K562 (cell line): ENCODE measurements around the gene OR2T8. TPM values are rescaled to one million over a fixed set of nuclear protein-coding genes. Genes with fewer than 3 reads are reported as not detected.

Source experiments
- BCOR ChIP-seq: fragments of 450-650 bp; IDR thresholded peaks from 2 replicates; pipeline ENCODE4 v1.6.1; 2016
- CBX3 ChIP-seq, 2 experiments: IDR thresholded peaks; 1 replicate in 1 of 2; 2 replicates in 1 of 2; pipeline ENCODE4 v1.6.1; 2012; ENCODE audit warnings: inconsistent platforms in 2 of 2, low read length in 2 of 2, borderline replicate concordance in 1 of 2, control low read depth in 1 of 2
- EZH2 ChIP-seq: IDR thresholded peaks from 2 replicates; pipeline ENCODE4 v1.6.1; 2012; ENCODE audit warnings: low read depth, mild to moderate bottlenecking, inconsistent platforms, low read length, borderline replicate concordance
- GABPB1 ChIP-seq: sonication (generic); formaldehyde crosslinking; IDR thresholded peaks from 2 replicates; pipeline ENCODE4 v1.8.0; 2022; ENCODE audit warnings: mild to moderate bottlenecking, missing genetic modification reagents
- HDAC8 ChIP-seq: fragments of 450-650 bp; IDR thresholded peaks from 2 replicates; pipeline ENCODE4 v1.6.1; 2016; ENCODE audit warnings: mild to moderate bottlenecking, missing genetic modification characterization, moderate library complexity, missing compliant biosample characterization
- KAT8 ChIP-seq: fragments of 450-650 bp; IDR thresholded peaks from 2 replicates; pipeline ENCODE4 v1.6.1; 2016; ENCODE audit warnings: low read depth, mild to moderate bottlenecking
- KLF1 ChIP-seq: fragments of 450-650 bp; IDR thresholded peaks from 2 replicates; pipeline ENCODE4 v1.6.1; 2016; ENCODE audit warnings: missing genetic modification characterization, missing compliant biosample characterization
- L3MBTL2 ChIP-seq: fragments of 450-650 bp; IDR thresholded peaks from 2 replicates; pipeline ENCODE4 v1.6.1; 2016; ENCODE audit warnings: mild to moderate bottlenecking, moderate library complexity
- MEIS2 ChIP-seq: fragments of 450-650 bp; IDR thresholded peaks from 2 replicates; pipeline ENCODE4 v1.6.1; 2014; ENCODE audit warnings: mild to moderate bottlenecking; ENCODE audit not compliant: partially characterized antibody
- NFIX ChIP-seq: fragments of 250-450 bp; sonication (Bioruptor Pico); IDR thresholded peaks from 2 replicates; pipeline ENCODE4 v1.4.0; 2020; ENCODE audit warnings: low read depth, mild to moderate bottlenecking, moderate library complexity
- OTX1 ChIP-seq: fragments of 450-650 bp; formaldehyde crosslinking; IDR thresholded peaks from 2 replicates; pipeline ENCODE4 v1.4.0; 2022; ENCODE audit warnings: mild to moderate bottlenecking
- POLR2H ChIP-seq: IDR thresholded peaks from 2 replicates; pipeline ENCODE4 v1.6.1; 2016; ENCODE audit warnings: missing genetic modification characterization, low read depth, mild to moderate bottlenecking, control low read depth, missing compliant biosample characterization, moderate library complexity
- SIN3A ChIP-seq, 2 experiments: fragments of 150-350 bp in 1 of 2; IDR thresholded peaks; 2 replicates each; pipeline ENCODE4 v1.6.1; 2011 to 2016; ENCODE audit warnings: borderline replicate concordance in 2 of 2, low read depth in 2 of 2, low read length in 2 of 2, mild to moderate bottlenecking in 2 of 2, moderate library complexity in 2 of 2; ENCODE audit not compliant: control insufficient read depth in 1 of 2
- SMARCA4 ChIP-seq: fragments of 450-650 bp; IDR thresholded peaks from 2 replicates; pipeline ENCODE4 v1.6.1; 2016
- SRSF3 ChIP-seq: fragments of 200-400 bp; formaldehyde crosslinking; IDR thresholded peaks from 2 replicates; pipeline ENCODE4 v1.6.1; 2016; ENCODE audit warnings: mild to moderate bottlenecking, low read length, moderate library complexity; ENCODE audit not compliant: insufficient read depth
- TCFL5 ChIP-seq: fragments of 250-450 bp; sonication (Bioruptor Pico); conservative IDR thresholded peaks from 2 replicates; pipeline ENCODE4 v1.6.1; 2021; ENCODE audit warnings: mild to moderate bottlenecking, moderate library complexity, matching md5 sums
- TRIM24 ChIP-seq, 2 experiments: fragments of 450-650 bp; IDR thresholded peaks; 2 replicates each; pipeline ENCODE4 v1.6.1; 2016
- ZNF134 ChIP-seq: fragments of 250-450 bp; sonication (Bioruptor Pico); conservative IDR thresholded peaks from 2 replicates; pipeline ENCODE4 v1.4.0; 2020
- ZNF76 ChIP-seq: fragments of 250-450 bp; sonication (Bioruptor Pico); IDR thresholded peaks from 2 replicates; pipeline ENCODE4 v1.4.0; 2020; ENCODE audit warnings: mild to moderate bottlenecking, moderate library complexity, borderline replicate concordance
- polyA plus RNA-seq, 8 experiments: library from polyadenylated mRNA; depleted of rRNA in 4 of 8; stranded (reverse) in 5 of 8; unstranded in 3 of 8; fragments of >200 nt; fragmentation: Nextera tagmentation in 2 of 8; fragmentation: Illumina TruSeq in 1 of 8; extraction: Ambion mirVana in 2 of 8; extraction: Trizol in 1 of 8; gene quantifications; 2 replicates each; pipeline versions ENCODE4 v1.2.1 to v1.2.3, GENCODE V29; 2011 to 2014; ENCODE audit warnings: inconsistent platforms in 1 of 8, missing spikeins in 1 of 8
- total RNA-seq, 7 experiments: library from RNA; depleted of rRNA in 6 of 7; stranded (reverse); fragments of >200 nt in 6 of 7; fragmentation: Illumina TruSeq in 2 of 7; extraction: Trizol in 2 of 7; gene quantifications; 2 replicates each; pipeline versions ENCODE4 v1.2.1 to v1.2.3, GENCODE V29; 2011 to 2021; ENCODE audit warnings: low replicate concordance in 1 of 7
- TF ChIP-seq, protein P1 (sequence below): fragments of 450-650 bp; formaldehyde crosslinking; IDR thresholded peaks from 2 replicates; pipeline ENCODE4 v1.4.0; 2020; ENCODE audit warnings: mild to moderate bottlenecking, moderate library complexity
- TF ChIP-seq, protein P2 (sequence below): fragments of 250-450 bp; sonication (Bioruptor Pico); IDR thresholded peaks from 2 replicates; pipeline ENCODE4 v1.5.0; 2020; ENCODE audit warnings: mild to moderate bottlenecking
- TF ChIP-seq, protein P3 (sequence below), 3 experiments: fragments of 200-800 bp in 1 of 3; sonication (Bioruptor generic) in 1 of 3; sonication (generic) in 1 of 3; formaldehyde crosslinking in 1 of 3; IDR thresholded peaks; 2 replicates each; pipeline versions ENCODE4 v1.6.1 to v1.8.0; 2016 to 2022; ENCODE audit warnings: mild to moderate bottlenecking in 2 of 3, missing compliant biosample characterization in 2 of 3, missing genetic modification characterization in 2 of 3, missing genetic modification reagents in 1 of 3
- TF ChIP-seq, protein P4 (sequence below): fragments of 250-450 bp; sonication (Bioruptor Pico); IDR thresholded peaks from 2 replicates; pipeline ENCODE4 v1.8.0; 2021; ENCODE audit warnings: borderline replicate concordance, mild to moderate bottlenecking, moderate library complexity; ENCODE audit not compliant: poor library complexity, severe bottlenecking
- TF ChIP-seq, protein P5 (sequence below): sonication (generic); IDR thresholded peaks from 2 replicates; pipeline ENCODE4 v1.6.1; 2016

Gene OR2T8
- total and polyA plus RNA-seq, 9 of the 15 experiments (the other 6 are each of a cell fraction or from before 2014, with no cell fraction given): 0.08 to 0.46 (median 0.31) TPM; not detected in 3

DNA sequence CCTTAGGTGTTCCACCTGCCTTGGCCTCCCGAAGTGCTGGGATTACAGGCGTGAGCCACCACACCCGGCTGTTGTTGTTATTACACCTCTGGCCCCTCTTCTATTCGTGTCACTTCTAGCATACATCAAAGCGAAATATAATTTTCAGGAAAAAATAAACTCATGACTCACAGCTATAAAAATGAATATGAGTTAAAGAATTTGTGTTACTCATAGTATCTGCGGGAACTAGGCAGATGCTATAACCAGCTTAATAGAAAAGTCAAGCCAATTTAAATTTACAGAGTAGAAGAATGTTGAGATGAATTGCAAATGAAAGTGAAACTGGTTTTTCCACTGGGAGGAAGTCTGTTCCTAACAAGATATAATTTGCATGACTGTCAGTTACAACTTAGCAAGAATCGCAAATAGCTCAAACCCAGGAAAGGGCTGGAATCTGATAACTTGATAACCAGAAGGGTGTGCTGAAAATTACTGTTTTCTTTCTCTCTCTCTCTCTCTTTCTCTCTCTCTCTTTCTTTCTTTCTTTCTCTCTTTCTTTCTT, 13.5 kb upstream of the OR2T8 start (continued):
- no peak for TF ChIP-seq EZH2
- peak; percentile 51 for TF ChIP-seq SMARCA4
- TF ChIP-seq L3MBTL2: peak; percentile 52; the same call in 1 of the 2 replicates
- peak; percentile 55 for TF ChIP-seq MEIS2
- no peak for TF ChIP-seq KLF1 (tag)
- 0 out of 2 replicates have a peak, but pooled peaks have one; percentile 9 for TF ChIP-seq ZNF134 (CRISPR knock-in tag)
- TF ChIP-seq SIN3A (IDR thresholded peaks at IDR 0.05; ENCODE audit: borderline replicate concordance in 2 of 2, control insufficient read depth in 1 of 2, low read depth in 2 of 2, low read length in 2 of 2): no peak
- no peak for TF ChIP-seq OTX1
- TF ChIP-seq TCFL5 (CRISPR knock-in tag): no peak
- 0 out of 2 replicates have a peak, but pooled peaks have one; percentile 50 for TF ChIP-seq POLR2H
- TF ChIP-seq, protein P1, sequence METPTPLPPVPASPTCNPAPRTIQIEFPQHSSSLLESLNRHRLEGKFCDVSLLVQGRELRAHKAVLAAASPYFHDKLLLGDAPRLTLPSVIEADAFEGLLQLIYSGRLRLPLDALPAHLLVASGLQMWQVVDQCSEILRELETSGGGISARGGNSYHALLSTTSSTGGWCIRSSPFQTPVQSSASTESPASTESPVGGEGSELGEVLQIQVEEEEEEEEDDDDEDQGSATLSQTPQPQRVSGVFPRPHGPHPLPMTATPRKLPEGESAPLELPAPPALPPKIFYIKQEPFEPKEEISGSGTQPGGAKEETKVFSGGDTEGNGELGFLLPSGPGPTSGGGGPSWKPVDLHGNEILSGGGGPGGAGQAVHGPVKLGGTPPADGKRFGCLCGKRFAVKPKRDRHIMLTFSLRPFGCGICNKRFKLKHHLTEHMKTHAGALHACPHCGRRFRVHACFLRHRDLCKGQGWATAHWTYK: no peak
- no peak for TF ChIP-seq ZNF76
- no peak for TF ChIP-seq GABPB1 (CRISPR knock-in tag)
- TF ChIP-seq KAT8: no peak
- no peak for TF ChIP-seq BCOR
- TF ChIP-seq SRSF3: no peak
- TF ChIP-seq HDAC8 (tag): no peak
- TF ChIP-seq, protein P2, sequence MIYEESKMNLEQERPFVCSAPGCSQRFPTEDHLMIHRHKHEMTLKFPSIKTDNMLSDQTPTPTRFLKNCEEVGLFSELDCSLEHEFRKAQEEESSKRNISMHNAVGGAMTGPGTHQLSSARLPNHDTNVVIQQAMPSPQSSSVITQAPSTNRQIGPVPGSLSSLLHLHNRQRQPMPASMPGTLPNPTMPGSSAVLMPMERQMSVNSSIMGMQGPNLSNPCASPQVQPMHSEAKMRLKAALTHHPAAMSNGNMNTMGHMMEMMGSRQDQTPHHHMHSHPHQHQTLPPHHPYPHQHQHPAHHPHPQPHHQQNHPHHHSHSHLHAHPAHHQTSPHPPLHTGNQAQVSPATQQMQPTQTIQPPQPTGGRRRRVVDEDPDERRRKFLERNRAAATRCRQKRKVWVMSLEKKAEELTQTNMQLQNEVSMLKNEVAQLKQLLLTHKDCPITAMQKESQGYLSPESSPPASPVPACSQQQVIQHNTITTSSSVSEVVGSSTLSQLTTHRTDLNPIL (CRISPR knock-in tag): no peak
- TF ChIP-seq, protein P3, sequence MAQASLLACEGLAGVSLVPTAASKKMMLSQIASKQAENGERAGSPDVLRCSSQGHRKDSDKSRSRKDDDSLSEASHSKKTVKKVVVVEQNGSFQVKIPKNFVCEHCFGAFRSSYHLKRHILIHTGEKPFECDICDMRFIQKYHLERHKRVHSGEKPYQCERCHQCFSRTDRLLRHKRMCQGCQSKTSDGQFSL (CRISPR knock-in tag; IDR thresholded peaks at IDR 0.05): no peak
- TF ChIP-seq, protein P3 (tag; IDR thresholded peaks at IDR 0.05): no peak
- TF ChIP-seq, protein P4, sequence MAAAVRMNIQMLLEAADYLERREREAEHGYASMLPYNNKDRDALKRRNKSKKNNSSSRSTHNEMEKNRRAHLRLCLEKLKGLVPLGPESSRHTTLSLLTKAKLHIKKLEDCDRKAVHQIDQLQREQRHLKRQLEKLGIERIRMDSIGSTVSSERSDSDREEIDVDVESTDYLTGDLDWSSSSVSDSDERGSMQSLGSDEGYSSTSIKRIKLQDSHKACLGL (CRISPR knock-in tag): no peak
- no peak for TF ChIP-seq CBX3 (IDR thresholded peaks at IDR 0.05; ENCODE audit: borderline replicate concordance in 1 of 2, low read length in 2 of 2)
- TF ChIP-seq, protein P5, sequence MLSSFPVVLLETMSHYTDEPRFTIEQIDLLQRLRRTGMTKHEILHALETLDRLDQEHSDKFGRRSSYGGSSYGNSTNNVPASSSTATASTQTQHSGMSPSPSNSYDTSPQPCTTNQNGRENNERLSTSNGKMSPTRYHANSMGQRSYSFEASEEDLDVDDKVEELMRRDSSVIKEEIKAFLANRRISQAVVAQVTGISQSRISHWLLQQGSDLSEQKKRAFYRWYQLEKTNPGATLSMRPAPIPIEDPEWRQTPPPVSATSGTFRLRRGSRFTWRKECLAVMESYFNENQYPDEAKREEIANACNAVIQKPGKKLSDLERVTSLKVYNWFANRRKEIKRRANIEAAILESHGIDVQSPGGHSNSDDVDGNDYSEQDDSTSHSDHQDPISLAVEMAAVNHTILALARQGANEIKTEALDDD: peak; percentile 56; the same call in 1 of the 2 replicates
- peak in 1 of 2 experiments; percentile 35; a peak in 1 of 4 replicates for TF ChIP-seq TRIM24 (IDR thresholded peaks at IDR 0.05)
- TF ChIP-seq NFIX (CRISPR knock-in tag): no peak
